Effector memory CD4-positive, alpha-beta T cell (primary cell): ENCODE measurements around the gene ELP1.

ENCODE experiments used
- DNase-seq, 3 donors: peaks; one replicate each; pipeline ENCODE4 v3.0.0-alpha.2; 2020
- H3K27ac ChIP-seq: 2 replicates; pipeline ENCODE4 v1.7.0; 2013; ENCODE audit warnings: mild to moderate bottlenecking, low read length, moderate library complexity; ENCODE audit not compliant: insufficient read depth, poor library complexity, severe bottlenecking
- H3K27me3 ChIP-seq: replicated peaks from 2 replicates; pipeline ENCODE4 v1.7.0; 2013; ENCODE audit warnings: mild to moderate bottlenecking, low read length; ENCODE audit not compliant: insufficient read depth, control insufficient read depth, poor library complexity, severe bottlenecking
- H3K36me3 ChIP-seq: 2 replicates; pipeline ENCODE4 v1.7.0; 2013; ENCODE audit warnings: mild to moderate bottlenecking, low read length, moderate library complexity; ENCODE audit not compliant: control insufficient read depth, insufficient read depth
- H3K4me1 ChIP-seq: 2 replicates; pipeline ENCODE4 v1.7.0; 2013; ENCODE audit warnings: low read length, mild to moderate bottlenecking; ENCODE audit not compliant: control insufficient read depth, insufficient read depth, poor library complexity, severe bottlenecking
- H3K4me3 ChIP-seq: 2 replicates; pipeline ENCODE4 v1.7.0; 2013; ENCODE audit warnings: low read length, low read depth, mild to moderate bottlenecking; ENCODE audit not compliant: insufficient read depth, poor library complexity, severe bottlenecking
- H3K9me3 ChIP-seq: 2 replicates; pipeline ENCODE4 v1.7.0; 2013; ENCODE audit warnings: mild to moderate bottlenecking, low read length, moderate library complexity; ENCODE audit not compliant: control insufficient read depth

The ELP1 gene

DNA sequence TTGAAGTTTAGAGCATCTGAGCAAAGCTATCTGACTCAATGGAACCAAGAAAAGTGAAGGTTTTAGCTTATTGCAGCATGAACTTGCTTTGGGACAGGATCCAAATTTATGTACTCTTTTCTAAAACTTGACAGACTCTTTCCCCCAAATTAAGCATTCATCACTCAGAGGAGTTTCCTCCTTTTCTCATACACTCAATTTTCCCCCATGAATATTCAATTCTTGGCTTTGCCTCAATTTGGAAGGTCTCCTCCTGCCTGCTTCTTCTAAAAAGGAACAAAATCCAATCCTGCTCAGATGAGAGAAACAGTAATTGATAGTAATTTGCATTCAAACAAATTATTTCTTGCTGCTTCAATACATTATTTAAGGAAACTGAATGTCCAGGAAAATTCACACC, 66.8 kb downstream of the ELP1 start:
- no peak for DNase-seq
- peaks cover 12% of the 10 kb centered on the region for H3K36me3 ChIP-seq
- no peaks in the 10 kb centered on the region for H3K9me3 ChIP-seq
- no peak overlapping the region for H3K27ac ChIP-seq
- no peak overlapping the region for H3K4me3 ChIP-seq
- H3K27me3 ChIP-seq = no peaks in the 10 kb centered on the region
- no peaks in the 10 kb centered on the region for H3K4me1 ChIP-seq

DNA sequence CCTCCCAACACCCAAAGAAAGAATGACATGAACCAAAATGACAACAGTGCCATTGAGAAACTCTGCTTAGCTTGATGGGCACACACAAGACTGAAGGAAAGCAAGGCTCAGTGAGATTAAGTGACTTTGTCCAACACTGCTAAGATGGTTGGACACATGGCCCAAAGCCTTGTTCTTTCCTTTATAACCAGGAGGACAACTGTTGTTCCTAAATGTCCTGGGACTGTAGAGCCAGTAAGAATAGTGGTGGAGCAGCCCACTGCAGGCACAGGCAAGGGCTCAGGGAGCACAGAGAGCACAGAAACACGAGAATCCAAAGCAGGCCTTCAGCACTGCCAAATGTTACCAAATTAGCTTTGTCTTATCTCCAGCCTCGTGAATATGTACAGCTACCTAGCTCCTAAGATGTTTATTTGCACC, 67.9 kb downstream of the ELP1 start:
- Histone ChIP-seq H3K4me1 (no peaks in the 10 kb centered on the region), H3K9me3 (no peaks in the 10 kb centered on the region), H3K27ac (no peak overlapping the region), H3K36me3 (peaks cover 6% of the 10 kb centered on the region), H3K4me3 (no peak overlapping the region), H3K27me3 (no peaks in the 10 kb centered on the region)
- no peak for DNase-seq

DNA sequence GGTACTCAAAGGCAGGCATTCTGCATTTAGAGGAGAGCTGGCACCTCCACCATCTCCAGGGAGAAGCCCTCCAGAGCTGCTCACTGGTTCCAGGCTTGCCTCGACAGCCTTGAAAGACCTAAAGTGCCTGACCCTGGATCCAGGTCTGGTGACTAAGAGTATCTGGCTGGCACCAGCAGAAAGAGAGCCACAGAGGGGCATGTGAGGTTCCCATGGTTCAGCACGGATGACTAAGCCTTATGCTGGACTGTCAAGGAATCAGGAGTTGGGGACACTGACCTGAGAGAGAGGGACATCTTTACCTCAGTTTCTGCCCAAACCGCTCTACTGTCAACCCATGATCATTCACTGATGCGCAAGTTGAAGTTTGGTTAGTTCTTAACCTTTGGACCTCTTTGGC, 68.9 kb downstream of the ELP1 start:
- Histone ChIP-seq H3K9me3 (no peaks in the 10 kb centered on the region), H3K4me3 (no peak overlapping the region), H3K27me3 (no peaks in the 10 kb centered on the region), H3K4me1 (no peaks in the 10 kb centered on the region), H3K27ac (no peak overlapping the region), H3K36me3 (peaks cover 6% of the 10 kb centered on the region)
- DNase-seq = no peak

DNA sequence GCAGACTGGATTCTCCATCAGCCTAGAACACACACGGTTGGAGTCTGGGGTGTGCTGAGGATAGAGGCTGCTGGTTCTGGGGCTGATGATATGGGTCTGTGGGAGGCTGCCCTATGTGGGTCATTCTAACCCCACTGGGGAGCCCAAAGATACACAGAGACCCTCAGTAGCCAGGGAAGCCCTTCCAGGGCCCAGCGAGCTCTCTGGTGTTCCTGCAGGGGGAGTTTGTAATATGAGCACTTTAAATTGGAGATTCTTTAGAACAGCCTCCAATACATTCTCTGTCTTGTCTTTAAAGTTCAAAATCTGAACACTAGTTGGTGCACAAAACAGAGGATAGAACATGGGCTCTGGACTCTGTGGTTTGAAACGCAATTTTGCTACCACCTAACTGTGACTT, 69.5 kb downstream of the ELP1 start:
- Histone ChIP-seq H3K4me3 (no peak overlapping the region), H3K36me3 (peaks cover 6% of the 10 kb centered on the region), H3K27me3 (no peaks in the 10 kb centered on the region), H3K4me1 (no peaks in the 10 kb centered on the region), H3K27ac (no peak overlapping the region), H3K9me3 (no peaks in the 10 kb centered on the region)
- DNase-seq = no peak

DNA sequence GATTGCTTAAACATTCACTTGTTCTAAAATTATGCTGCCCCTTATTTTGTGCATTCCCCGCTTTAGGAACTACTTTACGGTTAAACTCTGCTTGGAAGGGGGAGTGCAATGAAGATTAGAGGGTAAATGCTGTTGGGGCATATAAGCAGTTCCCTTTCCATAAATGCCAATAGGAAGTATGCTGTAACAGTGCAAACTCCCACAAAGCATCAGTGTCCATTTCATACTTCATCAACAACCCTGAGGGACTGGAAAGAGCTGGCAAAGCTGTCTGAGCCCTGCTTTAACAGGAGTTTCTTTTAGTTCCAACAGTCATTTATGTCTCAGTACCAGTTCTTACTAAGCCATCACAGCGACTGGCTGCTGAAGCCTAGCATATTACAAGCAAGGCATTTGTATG, 70.0 kb downstream of the ELP1 start:
- no peak for DNase-seq
- H3K27ac ChIP-seq = no peak overlapping the region
- no peaks in the 10 kb centered on the region for H3K27me3 ChIP-seq
- peaks cover 6% of the 10 kb centered on the region for H3K36me3 ChIP-seq
- H3K4me3 ChIP-seq = no peak overlapping the region
- H3K9me3 ChIP-seq = no peaks in the 10 kb centered on the region
- H3K4me1 ChIP-seq = no peaks in the 10 kb centered on the region

DNA sequence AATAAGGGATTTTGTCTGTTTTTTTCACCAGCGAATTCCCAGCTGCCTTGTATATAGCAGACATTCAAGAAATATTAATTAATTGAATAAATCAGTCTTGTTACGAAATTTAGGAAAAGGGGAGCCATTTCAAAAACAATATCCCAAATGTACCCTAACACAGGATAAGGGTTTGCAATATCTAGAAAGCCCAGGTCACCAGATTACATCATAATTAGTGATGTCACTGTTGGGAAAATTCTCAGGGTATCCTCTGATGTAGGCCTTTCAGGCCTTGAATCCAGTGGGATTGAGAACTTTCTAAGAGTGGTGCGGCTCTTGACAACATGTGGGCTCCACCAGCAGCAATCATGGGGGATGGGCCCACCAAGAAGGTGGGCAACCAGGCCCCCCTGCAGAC, 71.9 kb downstream of the ELP1 start, which contains the start of gene ACTL7A:
Gene ACTL7A (plus strand): TSS at position 270 of the 400 bp plus-strand sequence. CDS start 57 bp downstream, at position 327.
- no peak within 1 kb of the TSS for H3K27ac ChIP-seq
- H3K4me1 ChIP-seq = no peaks in the 10 kb centered on the region
- no peaks in the 10 kb centered on the region for H3K9me3 ChIP-seq
- H3K27me3 ChIP-seq = no peaks in the 10 kb centered on the region
- H3K4me3 ChIP-seq = no peak within 1 kb of the TSS
- no peaks in the 10 kb centered on the region for H3K36me3 ChIP-seq
- DNase-seq = no peak

DNA sequence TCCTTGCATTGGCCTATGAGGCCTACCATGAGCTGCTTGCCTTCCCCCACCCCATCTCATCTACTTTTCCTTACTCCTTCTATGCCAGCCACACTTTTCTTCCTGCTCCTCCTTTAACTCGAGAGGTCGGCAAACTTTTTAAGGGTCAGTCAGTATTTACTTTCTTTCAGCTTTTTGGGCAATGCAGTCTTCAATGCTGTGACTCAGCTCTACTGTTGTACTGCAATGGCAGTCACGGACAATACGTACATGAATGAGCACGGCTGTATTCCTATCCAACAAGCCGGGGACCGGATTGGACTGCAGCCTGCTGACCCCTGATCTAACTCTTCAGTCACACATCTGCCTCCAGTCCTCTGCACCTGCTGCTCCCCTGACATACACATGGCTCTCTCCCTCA, 72.5 kb downstream of the ELP1 start:
- H3K4me3 ChIP-seq = no peak overlapping the region
- H3K4me1 ChIP-seq = no peaks in the 10 kb centered on the region
- no peak for DNase-seq
- no peak overlapping the region for H3K27ac ChIP-seq
- no peaks in the 10 kb centered on the region for H3K36me3 ChIP-seq
- no peaks in the 10 kb centered on the region for H3K9me3 ChIP-seq
- H3K27me3 ChIP-seq = no peaks in the 10 kb centered on the region

DNA sequence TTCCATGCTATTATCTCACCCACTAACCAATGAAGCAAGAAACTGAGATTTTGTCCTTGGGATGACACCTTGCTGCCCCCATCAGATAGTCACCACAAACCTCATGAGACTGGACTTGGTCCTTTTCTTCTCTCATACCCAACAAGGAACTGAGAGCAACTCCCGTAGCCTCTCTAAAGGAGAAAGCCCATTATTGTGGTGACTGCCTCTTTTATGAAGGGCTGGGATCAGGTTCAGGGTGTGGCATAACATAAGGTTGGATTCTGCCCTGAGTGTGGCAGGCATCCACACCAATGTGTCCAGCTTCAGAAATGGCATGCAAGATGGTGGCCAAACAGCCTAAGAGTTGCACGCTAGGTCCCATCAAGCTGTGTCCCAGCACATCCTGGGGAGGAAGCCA, 73.2 kb downstream of the ELP1 start:
- Histone ChIP-seq H3K27me3 (no peaks in the 10 kb centered on the region), H3K9me3 (no peaks in the 10 kb centered on the region), H3K4me1 (no peaks in the 10 kb centered on the region), H3K4me3 (no peak overlapping the region), H3K27ac (no peak overlapping the region), H3K36me3 (no peaks in the 10 kb centered on the region)
- no peak for DNase-seq

DNA sequence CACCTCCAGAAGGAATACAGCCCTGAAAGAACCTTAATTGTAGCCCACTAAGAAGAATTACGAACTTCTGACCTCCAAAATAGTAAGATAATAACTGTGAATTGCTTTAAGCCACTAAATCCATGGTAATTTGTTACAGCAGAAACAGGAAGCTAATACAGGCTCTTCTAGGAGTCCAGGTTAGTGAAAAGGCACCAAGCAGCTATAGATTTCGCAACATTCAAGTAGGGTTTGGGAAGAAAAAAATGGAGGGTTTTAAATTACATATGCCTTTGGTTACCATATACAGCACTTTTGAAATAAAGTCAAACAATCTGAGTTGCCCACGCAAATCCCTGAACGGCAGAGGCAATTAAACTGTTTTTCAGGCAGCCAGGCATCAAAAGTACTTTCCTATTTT, 73.6 kb downstream of the ELP1 start:
- H3K4me3 ChIP-seq = no peak overlapping the region
- H3K4me1 ChIP-seq = no peaks in the 10 kb centered on the region
- no peaks in the 10 kb centered on the region for H3K9me3 ChIP-seq
- H3K27me3 ChIP-seq = no peaks in the 10 kb centered on the region
- H3K27ac ChIP-seq = no peak overlapping the region
- no peaks in the 10 kb centered on the region for H3K36me3 ChIP-seq
- DNase-seq = no peak

DNA sequence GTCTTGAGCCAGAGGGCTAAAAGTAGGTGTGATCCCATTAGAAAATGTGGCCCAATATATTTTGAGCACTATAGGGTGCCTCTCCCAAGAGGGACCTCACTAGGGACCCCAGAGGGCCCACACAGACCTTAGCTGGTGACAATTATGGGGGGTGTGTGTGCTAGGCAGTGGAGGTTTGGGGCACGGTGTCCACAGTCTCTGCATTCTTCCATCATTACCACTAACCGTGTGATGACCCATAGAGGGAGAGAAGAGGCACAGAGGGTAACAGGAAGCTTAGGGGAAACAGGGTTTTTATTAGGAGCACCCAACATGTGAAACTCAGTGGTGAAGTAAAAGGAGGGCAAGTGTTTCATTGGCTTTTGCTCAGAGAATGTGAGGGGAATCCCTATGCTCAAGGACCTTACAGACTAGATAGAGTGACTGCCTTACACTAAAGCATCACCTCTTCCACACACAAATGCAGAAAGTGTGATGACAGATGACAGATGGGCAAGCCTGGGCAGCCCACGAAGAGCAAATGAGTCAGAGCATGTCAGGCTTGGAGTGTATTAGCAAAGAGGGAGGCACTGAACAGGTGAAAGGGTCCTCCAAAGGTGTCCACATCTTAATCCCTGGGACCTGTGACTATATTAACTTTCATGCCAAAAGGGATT, 74.3 kb downstream of the ELP1 start:
- DNase-seq = no peak
- Histone ChIP-seq H3K36me3 (no peaks in the 10 kb centered on the region), H3K27ac (no peak overlapping the region)

More for the DNA sequence above, 74.3 kb downstream of the ELP1 start:
- Histone ChIP-seq H3K9me3 (no peaks in the 10 kb centered on the region), H3K4me1 (no peaks in the 10 kb centered on the region), H3K27me3 (no peaks in the 10 kb centered on the region), H3K4me3 (no peak overlapping the region)
